Motor neuron (in vitro differentiated cells): ENCODE data around the gene SLC5A5. TPM values are rescaled to one million over a fixed set of nuclear protein-coding genes. Genes with fewer than 3 reads are reported as not detected.

Experiments used
- ATAC-seq, 8 experiments: fragments of 200-7000 bp; cut with Tn5 transposase; replicated peaks in 6 of 8; 2 replicates each; pipeline ENCODE4 v1.8.0; 2021; ENCODE audit warnings: mild to moderate bottlenecking in 8 of 8, moderate library complexity in 8 of 8
- H3K27ac ChIP-seq, 2 donors: fragments of 250-450 bp; sonication (Bioruptor Pico); 2 replicates each; pipeline ENCODE4 v1.9.0; 2021; ENCODE audit warnings: antibody characterized with exemption in 2 of 2, mild to moderate bottlenecking in 2 of 2, moderate library complexity in 1 of 2
- H3K4me1 ChIP-seq, 2 donors: fragments of 250-450 bp; sonication (Bioruptor Pico); replicated peaks in 1 of 2; 2 replicates each; pipeline ENCODE4 v1.6.1; 2021; ENCODE audit warnings: antibody characterized with exemption in 2 of 2, mild to moderate bottlenecking in 2 of 2, moderate library complexity in 1 of 2
- H3K4me3 ChIP-seq, 5 donors: fragments of 250-450 bp; sonication (Bioruptor Pico); 2 replicates each; pipeline ENCODE4 v1.9.0; 2021; ENCODE audit warnings: antibody characterized with exemption in 5 of 5, mild to moderate bottlenecking in 5 of 5, moderate library complexity in 4 of 5
- WGBS, 10 experiments: fragments of 450-650 bp; shearing (Covaris generic); methylation state at CpG; one replicate each; pipeline ENCODE4 v1.0.0; 2022; 5-methylcytosine and 5-hydroxymethylcytosine counted together
- in situ Hi-C, 9 experiments: fragments of 400-800 bp; cut with MboI; loops; one replicate each; pipeline ENCODE4 v1.15.0; 2021; ENCODE audit warnings: low sequenced_read_pairs in 9 of 9, low pct_unique_long_range_greater_than_20kb in 2 of 9; ENCODE audit not compliant: unreplicated experiment in 9 of 9
- total RNA-seq, 8 experiments: library from RNA; unstranded; fragments of 300-600 nt; gene quantifications; 2 replicates each; pipeline versions ENCODE4 v1.2.3 to v1.2.4, GENCODE V29; 2022

Gene SLC5A5
- 1 to 10 TPM in 2 of 8 experiments, under 1 TPM in 4, not detected in 2; 0.05 to 4.2 (median 0.36) TPM for total RNA-seq

- Histone ChIP-seq H3K4me3 (peak within 1 kb of the TSS in 2 of 5 donors; percentile 7 to 14), H3K27ac (no peak within 1 kb of the TSS), H3K4me1 (peaks cover 3 to 12% of the 10 kb centered on the region in 2 donors)
- ATAC-seq = peak in 7 of 8 experiments; percentile 4 to 66 (median 34)
- WGBS, 10 experiments = 0 to 45% methylated on average over 2 to 4 of the region's 26 CpGs; no CpG with 5 or more reads in 8 of the 10 experiments
- in situ Hi-C loops = loop anchor here in 1 of 9 experiments (10.0 kb wide), 1 partner anchor 53 kb away; no protein-coding TSS in a partner anchor
These were observed at the start of gene SLC5A5 for GRCh38 chr19:17871878-17872250. Gene SLC5A5, plus strand, starts transcription at chr19:17871945. Its CDS starts 375 bp downstream, at chr19:17872320.

- Histone ChIP-seq H3K27ac (no peak overlapping the region), H3K4me3 (no peak overlapping the region), H3K4me1 (no peaks in the 10 kb centered on the region)
- peak in 4 of 8 experiments; percentile 14 to 26 (median 22) for ATAC-seq
- 0 to 18% methylated on average over 1 to 3 of the region's 8 CpGs; no CpG with 5 or more reads in 8 of the 10 experiments for WGBS, 10 experiments
- in situ Hi-C loops = no loop called here
These were observed 47.4 kb upstream of the SLC5A5 start for GRCh38 chr19:17824339-17824738.

- Histone ChIP-seq H3K4me3 (no peak overlapping the region), H3K27ac (no peak overlapping the region), H3K4me1 (no peaks in the 10 kb centered on the region)
- no peak for ATAC-seq
- 50 to 94% (median 67%) methylated on average over 1 to 5 of the region's 13 CpGs; no CpG with 5 or more reads in 3 of the 10 experiments for WGBS, 10 experiments
- in situ Hi-C loops = no loop called here
These were observed 45.2 kb upstream of the SLC5A5 start for GRCh38 chr19:17826508-17827056.

- Histone ChIP-seq H3K4me1 (peaks cover 0 to 3% of the 10 kb centered on the region in 2 donors), H3K4me3 (peak overlapping the region; percentile 32 to 47 (median 42)), H3K27ac (peak overlapping the region; percentile 87 to 98)
- in situ Hi-C loops = no loop called here
- 0 to 12% methylated on average over 3 to 5 of the region's 29 CpGs; no CpG with 5 or more reads in 8 of the 10 experiments for WGBS, 10 experiments
- peak; percentile 61 to 85 (median 76) for ATAC-seq
These were observed 41.7 kb upstream of the SLC5A5 start for GRCh38 chr19:17829855-17830566.

- in situ Hi-C loops = no loop called here
- peak; percentile 61 to 89 (median 86) for ATAC-seq
- H3K4me1 ChIP-seq = peaks cover 0 to 3% of the 10 kb centered on the region in 2 donors
- no CpG with 5 or more reads among the region's 50 CpGs for WGBS, 10 experiments
- peak overlapping the region; percentile 32 to 54 (median 47) for H3K4me3 ChIP-seq
- peak overlapping the region; percentile 87 to 98 for H3K27ac ChIP-seq
These were observed 41.0 kb upstream of the SLC5A5 start for GRCh38 chr19:17830567-17831418.

- H3K4me1 ChIP-seq = peaks cover 0 to 3% of the 10 kb centered on the region in 2 donors
- no peak for ATAC-seq
- in situ Hi-C loops = no loop called here
- peak overlapping the region; percentile 31 to 54 (median 44) for H3K4me3 ChIP-seq
- 85% methylated on average over 4 of the region's 25 CpGs; no CpG with 5 or more reads in 9 of the 10 experiments for WGBS, 10 experiments
- H3K27ac ChIP-seq = peak overlapping the region; percentile 52 to 81
These were observed 40.3 kb upstream of the SLC5A5 start for GRCh38 chr19:17831419-17831888.

GRCh38 chr19:17832443-17833208 is 39.1 kb upstream of the SLC5A5 start:
- Histone ChIP-seq H3K4me1 (peaks cover 0 to 3% of the 10 kb centered on the region in 2 donors), H3K4me3 (no peak overlapping the region), H3K27ac (no peak overlapping the region)
- ATAC-seq = no peak
- WGBS, 10 experiments = 40 to 100% (median 84%) methylated on average over 1 to 11 of the region's 17 CpGs; no CpG with 5 or more reads in 2 of the 10 experiments
- in situ Hi-C loops = no loop called here

- Histone ChIP-seq H3K4me1 (peaks cover 0 to 3% of the 10 kb centered on the region in 2 donors), H3K27ac (no peak overlapping the region), H3K4me3 (no peak overlapping the region)
- ATAC-seq = no peak
- 20 to 90% (median 73%) methylated on average over 1 to 8 of the region's 27 CpGs; no CpG with 5 or more reads in 2 of the 10 experiments for WGBS, 10 experiments
- in situ Hi-C loops = no loop called here
These were observed 37.2 kb upstream of the SLC5A5 start for GRCh38 chr19:17834350-17835181.

GRCh38 chr19:17835182-17836006 is 36.4 kb upstream of the SLC5A5 start:
- H3K4me1 ChIP-seq = peaks cover 0 to 3% of the 10 kb centered on the region in 2 donors
- H3K4me3 ChIP-seq = no peak overlapping the region
- WGBS, 10 experiments = 0 to 80% (median 52%) methylated on average over 1 to 4 of the region's 8 CpGs; no CpG with 5 or more reads in 2 of the 10 experiments
- peak in 1 of 8 experiments; percentile 11 for ATAC-seq
- in situ Hi-C loops = no loop called here
- H3K27ac ChIP-seq = no peak overlapping the region

- H3K4me1 ChIP-seq = peaks cover 3 to 6% of the 10 kb centered on the region in 2 donors
- H3K4me3 ChIP-seq = no peak overlapping the region
- H3K27ac ChIP-seq = no peak overlapping the region
- in situ Hi-C loops = no loop called here
- 50 to 100% (median 80%) methylated on average over 1 to 3 of the region's 4 CpGs; no CpG with 5 or more reads in 4 of the 10 experiments for WGBS, 10 experiments
- no peak for ATAC-seq
These were observed 35.2 kb upstream of the SLC5A5 start for GRCh38 chr19:17836530-17836929.

- no peak for ATAC-seq
- H3K4me1 ChIP-seq = peaks cover 7 to 13% of the 10 kb centered on the region in 2 donors
- H3K27ac ChIP-seq = no peak overlapping the region
- 71 to 100% (median 84%) methylated on average over 1 to 7 of the region's 7 CpGs; no CpG with 5 or more reads in 4 of the 10 experiments for WGBS, 10 experiments
- in situ Hi-C loops = no loop called here
- no peak overlapping the region for H3K4me3 ChIP-seq
These were observed 33.8 kb upstream of the SLC5A5 start for GRCh38 chr19:17837972-17838371.
